Nucleus accumbens (tissue), 56 donors: ENCODE measurements around the gene BTN3A1.
"Not testable (repeated sequence)": the region's sequence is repeated elsewhere in the genome, so short reads cannot be mapped to it uniquely, and the experiment has no call there.

ENCODE experiments used
- DNase-seq, 56 donors: peaks; one replicate each; lab custom pipeline; 2025; lab: John Stamatoyannopoulos, UW

The BTN3A1 gene

DNA sequence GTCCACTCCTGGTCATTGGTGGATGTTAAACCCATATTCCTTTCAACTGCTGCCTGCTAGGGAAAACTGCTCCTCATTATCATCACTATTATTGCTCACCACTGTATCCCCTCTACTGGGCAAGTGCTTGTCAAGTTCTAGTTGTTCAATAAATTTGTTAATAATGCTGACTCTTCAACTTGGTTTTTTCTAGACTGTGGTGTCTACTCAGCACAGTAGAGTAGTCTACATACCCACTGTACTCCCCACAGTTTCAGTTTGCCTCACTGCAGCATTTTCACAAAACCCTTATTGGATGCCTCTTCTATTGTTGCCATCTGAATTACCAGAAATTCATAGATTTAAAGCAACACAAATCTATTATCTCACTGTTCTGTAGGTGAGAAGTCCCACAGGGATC is 23.9 kb upstream of the BTN3A1 start:
- DNase-seq: not testable (repeated sequence)

DNA sequence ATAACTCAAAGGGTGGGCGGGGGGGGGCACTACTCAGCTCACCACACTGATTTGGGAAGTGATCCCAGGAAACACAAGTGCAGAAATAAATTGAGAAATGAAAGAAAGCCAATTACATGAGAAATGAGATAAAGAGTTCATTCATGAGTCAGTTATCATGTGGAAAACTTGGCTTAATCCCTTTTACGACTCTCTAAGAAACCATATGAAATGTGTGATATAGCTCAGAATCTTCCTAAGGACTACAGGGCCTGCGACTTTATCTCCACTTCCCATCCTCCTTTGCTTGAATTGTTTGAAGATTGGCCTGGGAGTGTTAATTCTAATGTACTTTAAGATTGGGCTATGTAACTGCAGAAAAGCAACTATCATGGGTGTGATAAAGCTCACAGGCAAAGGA is 22.8 kb upstream of the BTN3A1 start:
- no peak for DNase-seq

DNA sequence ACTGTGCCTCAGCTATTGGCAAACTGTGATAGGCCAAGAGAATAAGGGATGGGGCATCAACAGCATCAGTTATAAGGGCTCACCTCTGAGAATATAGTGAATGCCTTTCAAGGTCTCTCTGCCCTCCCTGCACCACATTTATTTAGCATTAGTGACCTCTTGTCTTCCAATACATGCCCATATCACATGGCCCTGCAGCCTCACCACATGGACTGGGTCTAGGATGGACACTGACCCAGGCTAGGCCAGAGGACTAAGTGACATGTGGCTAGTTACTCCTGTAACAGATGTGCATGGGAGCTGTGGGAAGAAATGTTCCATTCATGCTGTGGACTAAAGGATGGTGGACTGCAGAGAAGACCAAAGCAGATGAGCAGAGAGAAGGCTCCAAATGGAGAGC is 22.3 kb upstream of the BTN3A1 start:
- DNase-seq: no peak

DNA sequence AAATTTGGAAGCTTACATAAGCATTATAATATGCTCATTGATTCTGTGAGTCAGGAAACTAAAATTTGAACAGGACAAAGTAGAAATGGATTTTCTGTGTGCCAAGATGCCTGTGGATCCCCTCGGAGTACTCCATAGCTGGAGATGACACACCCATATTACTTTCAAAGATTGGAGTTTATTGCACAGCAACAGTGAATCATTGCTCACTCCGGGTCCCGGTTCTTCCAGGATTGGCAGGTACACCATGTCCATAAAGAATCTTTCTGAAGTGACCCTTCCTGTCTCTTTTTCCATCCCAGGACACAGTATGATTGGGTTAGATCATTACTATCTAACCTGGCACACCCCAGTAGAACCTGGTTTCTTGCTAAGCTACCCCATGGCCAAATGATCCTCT is 21.8 kb upstream of the BTN3A1 start:
- DNase-seq: no peak

DNA sequence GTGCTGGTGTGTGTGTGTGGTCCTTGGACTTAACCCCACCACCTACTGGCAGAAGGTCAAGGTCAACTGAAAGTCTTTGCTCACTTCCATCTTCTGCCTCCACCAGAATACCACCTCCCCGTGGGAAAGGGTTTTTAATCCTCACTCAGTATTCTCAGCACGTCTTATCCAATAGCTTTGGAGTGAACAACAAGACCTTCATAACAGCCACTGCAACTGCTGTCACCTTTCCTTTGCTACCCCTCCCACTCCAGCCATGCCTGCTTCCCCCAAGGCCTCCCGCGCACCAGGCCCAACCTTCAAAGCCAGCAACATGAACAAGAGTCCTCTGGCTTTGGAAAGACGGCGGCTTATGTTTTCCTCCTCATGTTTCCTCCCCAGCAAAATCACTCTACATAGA is 20.0 kb upstream of the BTN3A1 start:
- peak in 1 of 56 donors; percentile 10 for DNase-seq

DNA sequence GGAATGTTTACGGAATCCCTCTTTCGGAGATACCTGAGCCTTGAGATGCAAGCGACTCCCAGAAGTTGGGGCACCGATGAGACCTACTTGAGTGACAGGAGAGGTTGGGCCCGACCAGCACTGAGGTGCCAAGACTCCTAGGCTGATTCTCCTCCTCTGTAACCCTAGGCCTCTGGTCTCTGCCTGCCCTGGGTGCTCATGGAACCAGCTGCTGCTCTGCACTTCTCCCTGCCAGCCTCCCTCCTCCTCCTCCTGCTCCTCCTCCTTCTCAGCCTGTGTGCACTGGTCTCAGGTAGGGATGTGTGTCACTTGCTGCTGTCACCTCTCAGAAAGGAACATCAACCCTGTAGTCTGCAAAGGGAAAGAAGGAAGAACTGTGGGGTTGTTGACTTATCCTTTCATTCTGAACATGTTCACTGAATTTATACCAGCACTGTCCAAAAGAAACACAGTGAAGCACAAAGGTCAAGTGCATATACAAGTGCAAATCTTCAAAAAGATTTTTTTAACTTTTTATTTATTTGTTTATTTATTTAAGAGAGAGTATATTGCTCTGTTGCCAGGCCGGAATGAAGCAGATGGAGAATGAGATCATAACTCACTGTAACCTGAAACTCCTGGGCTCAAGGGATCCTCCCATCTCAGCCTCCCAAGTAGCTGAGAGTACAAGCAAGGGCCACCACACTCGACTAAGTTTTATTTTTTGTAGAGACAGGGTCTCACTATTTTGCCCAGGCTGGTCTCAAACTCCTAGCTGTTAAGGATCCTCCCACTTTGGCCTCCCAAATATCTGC is 18.3 kb upstream of the BTN3A1 start:
- peak in 11 of 56 donors; percentile 2 to 33 (median 11) for DNase-seq

DNA sequence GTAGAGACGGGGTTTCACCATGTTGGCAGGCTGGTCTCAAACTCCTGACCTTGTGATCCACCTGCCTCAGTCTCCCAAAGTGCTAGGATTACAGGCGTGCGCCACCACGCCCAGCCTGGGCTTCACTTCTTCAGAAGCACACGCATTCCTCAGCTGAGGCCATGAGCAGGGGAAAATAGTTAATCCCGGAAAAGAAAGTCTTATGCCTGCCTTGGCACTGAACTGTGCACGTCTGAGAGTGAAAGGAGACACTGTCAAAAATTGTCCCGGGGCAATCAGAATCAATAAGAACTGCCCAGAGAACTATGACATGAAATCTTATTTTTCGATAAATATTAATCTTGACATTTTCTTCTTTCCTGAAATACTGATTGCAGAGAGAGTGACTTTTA is 16.3 kb upstream of the BTN3A1 start:
- DNase-seq: no peak

DNA sequence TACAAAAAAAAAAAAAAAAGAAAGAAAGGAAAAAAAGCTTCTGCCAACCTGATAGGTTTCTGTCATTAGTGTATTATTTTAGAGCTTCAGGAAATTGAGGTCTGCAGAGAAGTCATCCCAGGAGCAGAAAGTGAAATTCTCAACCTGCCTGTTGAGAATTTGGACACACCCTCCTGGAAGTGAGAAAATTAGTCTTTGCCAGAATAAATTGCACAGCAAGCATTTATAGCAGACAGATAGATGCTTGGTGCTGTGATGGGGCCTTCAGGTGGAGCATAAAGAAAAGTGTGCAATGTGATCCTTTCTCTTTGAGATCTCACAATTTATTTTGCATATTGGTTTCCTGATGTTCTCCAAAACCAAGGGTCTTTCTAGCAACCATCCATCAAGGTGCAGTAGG is 14.5 kb upstream of the BTN3A1 start:
- DNase-seq: no peak

DNA sequence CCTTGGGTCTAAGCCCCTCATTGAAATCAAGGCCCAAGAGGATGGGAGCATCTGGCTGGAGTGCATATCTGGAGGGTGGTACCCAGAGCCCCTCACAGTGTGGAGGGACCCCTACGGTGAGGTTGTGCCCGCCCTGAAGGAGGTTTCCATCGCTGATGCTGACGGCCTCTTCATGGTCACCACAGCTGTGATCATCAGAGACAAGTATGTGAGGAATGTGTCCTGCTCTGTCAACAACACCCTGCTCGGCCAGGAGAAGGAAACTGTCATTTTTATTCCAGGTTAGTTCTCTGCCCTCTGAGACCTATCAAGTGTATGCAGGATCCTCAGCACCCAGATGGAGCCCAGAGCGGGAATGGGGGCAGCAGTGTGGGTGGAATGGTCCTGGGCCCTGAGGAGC is 14.1 kb upstream of the BTN3A1 start:
- no peak for DNase-seq

DNA sequence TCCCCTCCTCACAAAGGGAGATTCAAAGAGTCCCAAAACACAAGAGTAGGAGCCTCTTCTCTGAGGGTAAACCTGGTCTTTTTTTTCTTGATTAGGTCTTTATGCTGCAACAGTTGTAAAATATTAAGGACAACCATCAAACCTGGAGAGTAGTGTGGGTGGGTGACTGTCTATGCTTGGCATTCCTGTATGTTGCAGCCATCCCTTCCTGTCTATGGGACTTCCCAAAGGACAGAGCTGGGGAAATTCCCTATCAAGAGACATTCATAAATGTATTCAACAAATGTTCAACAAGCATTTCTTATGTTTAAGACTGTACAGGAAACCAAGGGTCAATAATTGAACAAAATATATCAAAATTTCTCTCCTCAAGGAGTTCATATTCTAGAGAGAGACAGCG is 13.6 kb upstream of the BTN3A1 start:
- DNase-seq: no peak

DNA sequence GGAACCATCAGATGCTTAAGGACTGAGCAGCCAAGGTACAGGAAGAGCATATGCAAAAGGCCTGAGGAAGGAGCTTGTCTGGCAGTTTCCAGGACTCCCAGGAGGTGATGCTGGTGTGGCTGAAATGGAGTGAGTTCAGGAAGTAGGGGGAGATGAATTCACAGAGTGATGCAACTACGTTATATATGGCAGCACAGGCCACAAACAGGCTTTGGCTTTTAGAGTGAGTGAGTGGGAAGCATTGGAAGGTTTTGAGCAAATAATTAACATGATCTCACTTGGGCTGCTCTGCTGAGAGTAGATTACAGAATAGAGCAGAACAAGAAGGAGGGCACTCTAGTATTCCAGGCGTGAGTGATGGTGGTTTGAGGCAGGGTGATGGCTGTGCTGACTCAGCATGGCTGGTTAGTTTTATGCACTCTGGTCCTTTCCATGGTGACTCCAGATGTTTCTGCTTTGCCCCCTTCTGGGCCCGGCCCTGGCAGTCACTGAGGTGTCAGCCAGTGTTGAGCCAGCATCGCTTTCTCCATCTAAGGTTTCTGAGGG is 12.7 kb upstream of the BTN3A1 start:
- DNase-seq: no peak

DNA sequence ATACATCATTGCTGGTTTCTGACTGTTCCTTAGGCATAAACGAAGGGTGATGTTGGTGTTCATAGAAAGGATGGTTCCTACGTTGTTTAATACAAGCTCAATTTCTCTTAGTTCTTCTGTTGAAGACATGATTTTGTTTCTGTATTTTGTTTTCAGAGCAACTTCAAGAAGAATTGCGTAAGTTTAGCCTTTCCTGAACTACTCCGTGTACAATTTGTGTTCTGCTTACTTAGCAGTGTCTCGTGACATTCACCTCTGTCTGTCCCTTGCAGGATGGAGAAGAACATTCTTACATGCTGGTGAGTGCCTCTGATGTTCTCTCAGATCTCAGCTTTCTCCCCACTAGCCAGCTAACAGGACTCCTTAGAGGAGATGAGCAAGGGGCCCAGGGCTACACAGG is 11.5 kb upstream of the BTN3A1 start:
- DNase-seq: no peak

DNA sequence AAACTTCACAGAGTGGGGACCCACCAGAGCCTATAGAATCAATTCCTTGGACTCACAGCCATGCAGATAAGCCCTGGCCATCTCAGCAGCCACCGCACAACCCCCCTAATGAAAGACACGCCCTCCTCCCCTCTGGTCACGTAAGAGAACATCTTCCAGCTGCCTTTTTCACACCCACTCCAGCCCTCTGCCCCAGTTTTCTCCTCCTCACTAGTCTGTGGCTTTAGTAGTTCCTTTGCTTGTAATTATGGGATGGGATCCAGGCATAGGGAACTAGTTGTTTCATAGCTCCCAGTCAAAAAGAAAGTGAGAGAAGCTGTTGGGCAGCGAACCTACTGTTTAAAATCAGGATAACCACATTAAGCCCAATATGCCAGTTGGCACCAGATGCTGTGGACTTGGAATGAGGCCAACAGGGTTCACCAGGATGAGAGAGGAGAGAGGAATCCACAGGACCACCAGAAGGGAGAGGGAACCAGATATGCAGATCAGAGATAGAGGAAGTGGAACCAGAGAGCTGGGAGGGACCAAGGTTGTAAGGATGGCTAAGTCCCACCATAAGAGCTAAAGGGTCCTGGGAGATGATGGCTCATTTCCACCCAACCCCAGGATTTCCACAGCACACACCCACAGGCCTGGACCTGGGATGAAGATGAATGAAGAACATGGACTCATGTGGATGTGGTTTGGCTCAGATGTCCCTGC is 9.0 kb upstream of the BTN3A1 start:
- peak in 1 of 56 donors; percentile 0 for DNase-seq

DNA sequence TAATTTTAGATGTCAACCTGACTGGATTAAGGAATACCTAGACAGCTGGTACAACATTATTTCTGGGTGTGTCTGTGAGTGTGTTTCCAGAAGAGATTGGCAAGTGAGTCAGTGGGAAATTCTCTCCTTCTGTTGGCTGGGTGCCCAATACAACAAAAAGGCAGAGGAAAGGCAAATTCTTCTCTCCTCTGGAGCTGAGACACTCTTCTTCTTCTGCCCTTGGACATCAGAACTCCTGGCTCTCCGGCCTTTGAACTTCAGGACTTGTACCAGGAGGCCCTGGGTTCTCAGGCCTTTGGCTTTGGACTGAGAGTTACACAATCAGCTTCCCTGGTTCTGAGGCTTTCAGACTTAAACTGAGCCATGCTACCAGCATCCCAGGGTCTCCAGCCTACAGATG is 7.8 kb upstream of the BTN3A1 start:
- no peak for DNase-seq

DNA sequence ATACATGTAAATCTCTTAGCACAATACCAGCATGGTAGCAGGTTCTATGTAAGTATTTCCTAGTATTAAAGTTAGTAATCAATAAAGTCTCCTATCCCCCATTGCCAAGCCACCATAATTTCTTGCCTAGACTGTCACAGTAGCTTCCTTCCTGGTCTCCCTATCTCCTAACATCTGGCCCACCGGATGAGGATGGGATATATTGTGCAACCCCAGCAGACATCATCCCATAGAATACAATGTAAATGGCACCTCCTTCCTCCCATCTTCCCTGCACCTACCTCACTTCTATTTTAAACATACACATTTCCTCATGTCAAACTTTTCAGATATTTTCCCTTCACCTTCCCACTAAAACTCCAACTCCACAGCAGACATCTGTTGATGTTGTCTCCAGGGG is 3.5 kb upstream of the BTN3A1 start:
- DNase-seq: no peak

DNA sequence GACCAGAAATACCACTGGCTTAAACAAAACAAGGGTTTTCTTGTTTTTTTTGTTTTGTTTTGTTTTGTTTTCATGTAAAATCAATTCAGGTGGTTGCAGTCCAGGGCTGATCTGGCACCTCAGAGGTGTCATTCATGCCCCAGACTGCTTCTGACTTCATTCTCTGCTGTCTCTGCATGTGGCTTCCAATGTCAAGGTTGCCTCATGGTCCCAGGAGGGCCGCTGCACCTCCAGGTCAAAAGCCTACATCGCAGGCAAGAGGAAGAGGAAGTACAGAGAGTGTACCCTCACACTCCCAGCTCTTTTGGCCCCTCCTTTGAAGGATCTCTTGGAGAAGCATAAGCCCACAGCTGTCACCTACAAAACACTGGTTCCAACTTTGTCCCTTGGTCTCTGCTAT is 1.4 kb upstream of the BTN3A1 start:
- DNase-seq: no peak

DNA sequence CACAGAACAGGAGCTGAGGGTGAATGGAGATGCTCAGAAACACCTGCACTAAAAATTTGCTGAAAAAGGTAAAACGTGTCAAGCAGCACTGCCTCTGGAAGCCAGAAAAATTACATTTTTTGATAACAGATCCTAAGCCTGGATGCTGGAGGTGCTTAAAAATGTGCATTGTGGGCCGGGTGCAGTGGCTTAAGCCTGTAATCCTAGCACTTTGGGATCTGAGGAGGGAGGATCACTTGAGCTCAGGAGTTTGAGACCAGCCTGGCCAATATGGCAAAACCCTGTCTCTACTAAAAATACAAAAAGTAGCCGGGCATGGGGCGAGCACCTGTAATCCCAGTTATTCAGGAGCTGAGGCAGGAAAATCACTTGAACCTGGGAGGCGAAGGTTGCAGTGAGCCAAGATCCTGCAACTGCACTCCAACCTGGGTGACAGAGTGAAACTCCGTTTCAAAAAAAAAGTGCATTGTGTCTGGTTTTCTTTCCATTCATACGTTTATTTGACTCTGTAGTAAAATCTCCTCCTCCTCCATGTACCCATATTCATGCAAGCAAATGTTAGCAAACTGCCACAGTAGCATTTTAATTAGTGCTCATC is 587 bp upstream of the BTN3A1 start:
- DNase-seq: peak in 1 of 56 donors; percentile 3

DNA sequence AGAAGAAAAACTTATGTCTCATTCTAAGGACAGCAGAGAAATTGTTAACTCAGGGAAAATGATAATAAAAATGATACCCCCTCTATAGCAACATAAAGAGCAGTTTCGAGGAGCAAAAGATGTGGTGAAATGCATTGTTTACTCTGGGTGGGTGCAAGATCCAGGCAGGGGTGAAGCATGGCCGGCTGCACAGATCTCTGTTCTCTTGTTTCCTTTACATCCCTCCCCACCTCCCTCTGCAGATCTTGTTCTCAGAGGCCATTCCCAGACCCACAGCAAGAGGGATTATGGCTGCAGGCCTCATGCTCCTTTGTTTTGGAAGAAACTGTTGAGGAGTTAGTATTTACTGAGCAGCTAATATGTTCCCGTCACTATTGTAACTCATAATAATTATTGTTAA is 1.8 kb downstream of the BTN3A1 start:
- no peak for DNase-seq

DNA sequence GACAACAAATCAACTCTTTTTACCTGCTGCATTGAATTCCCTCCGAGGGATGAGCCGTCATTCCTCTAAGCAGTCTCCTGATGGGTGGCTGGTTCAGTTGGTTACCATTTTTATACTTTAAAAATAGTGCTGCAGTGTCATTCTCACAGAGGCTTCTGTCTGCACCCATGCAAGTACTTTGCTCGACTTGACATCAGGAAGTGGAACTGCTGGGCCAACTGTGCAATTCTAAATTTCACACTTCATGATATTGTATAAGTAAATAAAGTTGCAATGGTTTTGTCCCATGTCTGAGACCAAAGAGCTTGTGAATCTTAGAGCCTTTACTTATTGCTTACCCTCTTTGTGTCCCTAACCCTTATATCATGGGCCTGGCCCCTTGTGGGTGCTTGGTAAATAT is 2.5 kb downstream of the BTN3A1 start:
- DNase-seq: no peak

DNA sequence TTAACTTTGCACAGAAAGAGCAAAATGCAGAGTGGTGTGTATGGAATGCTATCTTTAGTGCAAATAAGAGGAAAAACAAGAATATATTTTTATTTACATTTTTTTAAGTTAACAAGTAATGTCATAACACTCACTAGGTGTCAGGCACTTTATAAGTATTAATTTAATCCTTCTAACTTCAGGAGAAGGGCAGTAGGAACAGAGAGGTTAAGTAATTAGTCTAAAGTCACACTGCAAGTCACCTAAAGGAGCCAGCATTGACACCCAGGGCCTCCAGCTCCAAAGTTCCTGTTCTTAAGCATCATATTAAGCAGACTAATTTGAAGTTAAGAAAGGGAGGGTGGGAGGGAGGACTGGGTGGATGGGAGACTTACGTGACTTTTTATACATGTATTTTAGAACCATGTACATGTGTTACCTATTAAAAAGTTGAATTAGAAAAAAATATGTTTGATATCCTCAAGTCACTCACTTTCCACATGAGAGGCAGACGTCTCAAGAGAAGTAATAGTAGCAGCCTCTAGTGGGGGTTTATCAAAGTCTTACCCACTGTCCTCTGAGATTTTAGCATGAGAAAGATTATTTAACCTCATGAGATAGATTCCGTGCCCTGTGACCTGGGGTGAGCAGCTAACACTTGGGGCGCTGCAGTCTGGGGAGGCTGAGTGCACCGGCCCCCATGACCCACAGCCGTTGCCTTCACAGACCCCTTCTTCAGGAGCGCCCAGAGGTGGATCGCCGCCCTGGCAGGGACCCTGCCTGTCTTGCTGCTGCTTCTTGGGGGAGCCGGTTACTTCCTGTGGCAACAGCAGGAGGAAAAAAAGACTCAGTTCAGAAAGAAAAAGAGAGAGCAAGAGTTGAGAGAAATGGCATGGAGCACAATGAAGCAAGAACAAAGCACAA is 7.0 kb downstream of the BTN3A1 start:
- DNase-seq: no peak

DNA sequence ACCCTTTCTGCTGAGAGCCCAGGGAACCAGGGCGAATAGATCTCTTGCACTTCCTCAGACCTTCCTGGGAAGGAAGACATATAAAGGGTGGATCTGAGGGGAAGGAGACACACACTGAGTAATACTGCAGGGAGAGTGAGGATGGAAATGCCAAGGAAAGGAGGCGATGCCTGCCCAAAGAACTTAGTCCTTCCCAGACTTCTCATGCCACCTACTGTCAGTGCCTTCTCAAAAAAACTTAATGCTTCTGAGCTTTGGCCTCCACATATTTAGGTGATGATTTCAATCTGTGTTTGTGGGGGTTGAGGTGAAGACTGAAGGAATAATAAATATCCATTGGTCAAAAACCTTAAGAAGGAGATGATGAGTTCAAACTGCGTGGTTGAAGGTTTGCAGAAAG is 9.7 kb downstream of the BTN3A1 start:
- no peak for DNase-seq
